K562 (cell line): Measurements from ENCODE around the gene TYROBP. TPM values are rescaled to one million over a fixed set of nuclear protein-coding genes. Genes with fewer than 3 reads are reported as not detected.
A peak's percentile ranks its signal among the peaks of the same experiment; 100 is the strongest.

Experiments used
- BCL6 ChIP-seq: fragments of 250-450 bp; sonication (Bioruptor Pico); IDR thresholded peaks from 2 replicates; pipeline ENCODE4 v1.4.0; 2020
- C11orf30 ChIP-seq: fragments of 450-650 bp; IDR thresholded peaks from 2 replicates; pipeline ENCODE4 v1.6.1; 2016; ENCODE audit warnings: low read depth, mild to moderate bottlenecking
- CBFB ChIP-seq: sonication (generic); formaldehyde crosslinking; IDR thresholded peaks from 2 replicates; pipeline ENCODE4 v1.4.0; 2020; ENCODE audit warnings: mild to moderate bottlenecking, missing genetic modification reagents
- CCAR2 ChIP-seq: fragments of 200-400 bp; formaldehyde crosslinking; IDR thresholded peaks from 2 replicates; pipeline ENCODE4 v1.6.1; 2017; ENCODE audit warnings: mild to moderate bottlenecking, low read depth, low read length
- CEBPG ChIP-seq, 3 experiments: fragments of 200-800 bp in 1 of 3; sonication (Bioruptor generic) in 1 of 3; sonication (generic) in 1 of 3; formaldehyde crosslinking in 1 of 3; IDR thresholded peaks in 2 of 3; conservative IDR thresholded peaks in 1 of 3; 2 replicates each; pipeline versions ENCODE4 v1.6.1 to v1.8.0; 2016 to 2022; ENCODE audit warnings: missing compliant biosample characterization in 2 of 3, missing genetic modification characterization in 2 of 3, mild to moderate bottlenecking in 1 of 3, missing genetic modification reagents in 1 of 3
- CXXC5 ChIP-seq: fragments of 250-450 bp; sonication (Bioruptor Pico); IDR thresholded peaks from 2 replicates; pipeline ENCODE4 v1.8.0; 2022; ENCODE audit warnings: inconsistent platforms, mild to moderate bottlenecking, moderate library complexity
- ETV1 ChIP-seq: fragments of 450-650 bp; conservative IDR thresholded peaks from 2 replicates; pipeline ENCODE4 v1.6.1; 2016; ENCODE audit warnings: missing genetic modification characterization, control low read depth, low read depth, missing compliant biosample characterization
- FOXJ3 ChIP-seq: sonication (generic); formaldehyde crosslinking; IDR thresholded peaks from 2 replicates; pipeline ENCODE4 v1.4.0; 2020; ENCODE audit warnings: mild to moderate bottlenecking, missing genetic modification reagents
- GATAD2B ChIP-seq: fragments of 450-650 bp; IDR thresholded peaks from 2 replicates; pipeline ENCODE4 v1.6.1; 2017; ENCODE audit warnings: mild to moderate bottlenecking, borderline replicate concordance
- HNRNPUL1 ChIP-seq: fragments of 200-400 bp; formaldehyde crosslinking; IDR thresholded peaks from 2 replicates; pipeline ENCODE4 v1.6.1; 2017; ENCODE audit warnings: low read length
- NCOR1 ChIP-seq: fragments of 450-650 bp; IDR thresholded peaks from 2 replicates; pipeline ENCODE4 v1.6.1; 2016; ENCODE audit warnings: mild to moderate bottlenecking, moderate library complexity
- NFRKB ChIP-seq: fragments of 450-650 bp; IDR thresholded peaks from 2 replicates; pipeline ENCODE4 v1.6.1; 2016; ENCODE audit warnings: low read depth
- PML ChIP-seq: IDR thresholded peaks from 2 replicates; pipeline ENCODE4 v1.6.1; 2012; ENCODE audit warnings: low read length, inconsistent platforms
- RFX5 ChIP-seq: IDR thresholded peaks from 2 replicates; pipeline ENCODE4 v1.6.1; 2011; ENCODE audit warnings: low read depth, mild to moderate bottlenecking, improper control_type of control experiment, low read length
- SRSF9 ChIP-seq: fragments of 200-400 bp; formaldehyde crosslinking; IDR thresholded peaks from 2 replicates; pipeline ENCODE4 v1.6.1; 2017; ENCODE audit warnings: low read depth, low read length, borderline replicate concordance
- USF1 ChIP-seq: sonication (generic); formaldehyde crosslinking; IDR thresholded peaks from 2 replicates; pipeline ENCODE4 v1.9.0; 2022; ENCODE audit warnings: mild to moderate bottlenecking, missing genetic modification reagents
- YY1 ChIP-seq, 3 experiments: IDR thresholded peaks; 2 replicates each; pipeline ENCODE4 v1.6.1; 2011; ENCODE audit warnings: low read length in 2 of 3, mild to moderate bottlenecking in 2 of 3, moderate library complexity in 2 of 3, borderline replicate concordance in 1 of 3, control low read depth in 1 of 3, low read depth in 1 of 3; ENCODE audit not compliant: insufficient read depth in 3 of 3, insufficient replicate concordance in 2 of 3, control insufficient read depth in 1 of 3, insufficient read length in 1 of 3; ENCODE audit errors: extremely low read depth in 1 of 3
- polyA plus RNA-seq, 8 experiments: library from polyadenylated mRNA; depleted of rRNA in 4 of 8; stranded (reverse) in 5 of 8; unstranded in 3 of 8; fragments of >200 nt; fragmentation: Nextera tagmentation in 2 of 8; fragmentation: Illumina TruSeq in 1 of 8; extraction: Ambion mirVana in 2 of 8; extraction: Trizol in 1 of 8; gene quantifications; 2 replicates each; pipeline versions ENCODE4 v1.2.1 to v1.2.3, GENCODE V29; 2011 to 2014; ENCODE audit warnings: inconsistent platforms in 1 of 8, missing spikeins in 1 of 8
- total RNA-seq, 7 experiments: library from RNA; depleted of rRNA in 6 of 7; stranded (reverse); fragments of >200 nt in 6 of 7; fragmentation: Illumina TruSeq in 2 of 7; extraction: Trizol in 2 of 7; gene quantifications; 2 replicates each; pipeline versions ENCODE4 v1.2.1 to v1.2.3, GENCODE V29; 2011 to 2021; ENCODE audit warnings: low replicate concordance in 1 of 7
- TF ChIP-seq, protein P1 (sequence below), 2 experiments: fragments of 200-800 bp in 1 of 2; sonication (Bioruptor generic) in 1 of 2; sonication (generic) in 1 of 2; formaldehyde crosslinking in 1 of 2; IDR thresholded peaks in 1 of 2; conservative IDR thresholded peaks in 1 of 2; 2 replicates each; pipeline versions ENCODE4 v1.5.0 to v1.6.1; 2016 to 2020; ENCODE audit warnings: missing compliant biosample characterization in 1 of 2, missing genetic modification characterization in 1 of 2, missing genetic modification reagents in 1 of 2
- TF ChIP-seq, protein P2 (sequence below): fragments of 450-650 bp; IDR thresholded peaks from 2 replicates; pipeline ENCODE4 v1.6.1; 2018; ENCODE audit not compliant: partially characterized antibody
- TF ChIP-seq, protein P3 (sequence below): fragments of 450-650 bp; IDR thresholded peaks from 2 replicates; pipeline ENCODE4 v1.6.1; 2016; ENCODE audit warnings: antibody characterized with exemption

Gene TYROBP
- total and polyA plus RNA-seq, 9 of the 15 experiments (the other 6 are each of a cell fraction or from before 2014, with no cell fraction given): 0.72 to 8.2 (median 2.4) TPM

- TF ChIP-seq NFRKB (no peak), CXXC5 (CRISPR knock-in tag) (peak; percentile 57), YY1 (IDR thresholded peaks at IDR 0.05; ENCODE audit: borderline replicate concordance in 1 of 3, control insufficient read depth in 1 of 3, extremely low read depth in 1 of 3, insufficient read depth in 3 of 3, insufficient read length in 1 of 3, insufficient replicate concordance in 2 of 3, low read depth in 1 of 3, low read length in 2 of 3) (peak in 2 of 3 experiments; percentile 15 to 37), FOXJ3 (no peak), CBFB (CRISPR knock-in tag) (no peak), CEBPG (CRISPR knock-in tag; IDR thresholded peaks at IDR 0.05) (no peak), CEBPG (tag; conservative IDR thresholded peaks at IDR 0.05 in 1 of 2, IDR thresholded peaks at IDR 0.05 in 1 of 2) (0 out of 4 replicates have a peak, but pooled peaks of 1 of the 2 experiments have one; percentile 10), SRSF9 (no peak), USF1 (CRISPR knock-in tag) (no peak), PML (0 out of 2 replicates have a peak, but pooled peaks have one; percentile 11), NCOR1 (no peak; the same call in 1 of the 2 replicates), ETV1 (no peak), RFX5 (no peak), GATAD2B (peak; percentile 89), BCL6 (CRISPR knock-in tag) (no peak), HNRNPUL1 (no peak), CCAR2 (no peak), C11orf30 (no peak)
- TF ChIP-seq, protein P1, sequence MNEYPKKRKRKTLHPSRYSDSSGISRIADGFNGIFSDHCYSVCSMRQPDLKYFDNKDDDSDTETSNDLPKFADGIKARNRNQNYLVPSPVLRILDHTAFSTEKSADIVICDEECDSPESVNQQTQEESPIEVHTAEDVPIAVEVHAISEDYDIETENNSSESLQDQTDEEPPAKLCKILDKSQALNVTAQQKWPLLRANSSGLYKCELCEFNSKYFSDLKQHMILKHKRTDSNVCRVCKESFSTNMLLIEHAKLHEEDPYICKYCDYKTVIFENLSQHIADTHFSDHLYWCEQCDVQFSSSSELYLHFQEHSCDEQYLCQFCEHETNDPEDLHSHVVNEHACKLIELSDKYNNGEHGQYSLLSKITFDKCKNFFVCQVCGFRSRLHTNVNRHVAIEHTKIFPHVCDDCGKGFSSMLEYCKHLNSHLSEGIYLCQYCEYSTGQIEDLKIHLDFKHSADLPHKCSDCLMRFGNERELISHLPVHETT (CRISPR knock-in tag; conservative IDR thresholded peaks at IDR 0.05 in 1 of 2, IDR thresholded peaks at IDR 0.05 in 1 of 2): no peak
- TF ChIP-seq, protein P2, sequence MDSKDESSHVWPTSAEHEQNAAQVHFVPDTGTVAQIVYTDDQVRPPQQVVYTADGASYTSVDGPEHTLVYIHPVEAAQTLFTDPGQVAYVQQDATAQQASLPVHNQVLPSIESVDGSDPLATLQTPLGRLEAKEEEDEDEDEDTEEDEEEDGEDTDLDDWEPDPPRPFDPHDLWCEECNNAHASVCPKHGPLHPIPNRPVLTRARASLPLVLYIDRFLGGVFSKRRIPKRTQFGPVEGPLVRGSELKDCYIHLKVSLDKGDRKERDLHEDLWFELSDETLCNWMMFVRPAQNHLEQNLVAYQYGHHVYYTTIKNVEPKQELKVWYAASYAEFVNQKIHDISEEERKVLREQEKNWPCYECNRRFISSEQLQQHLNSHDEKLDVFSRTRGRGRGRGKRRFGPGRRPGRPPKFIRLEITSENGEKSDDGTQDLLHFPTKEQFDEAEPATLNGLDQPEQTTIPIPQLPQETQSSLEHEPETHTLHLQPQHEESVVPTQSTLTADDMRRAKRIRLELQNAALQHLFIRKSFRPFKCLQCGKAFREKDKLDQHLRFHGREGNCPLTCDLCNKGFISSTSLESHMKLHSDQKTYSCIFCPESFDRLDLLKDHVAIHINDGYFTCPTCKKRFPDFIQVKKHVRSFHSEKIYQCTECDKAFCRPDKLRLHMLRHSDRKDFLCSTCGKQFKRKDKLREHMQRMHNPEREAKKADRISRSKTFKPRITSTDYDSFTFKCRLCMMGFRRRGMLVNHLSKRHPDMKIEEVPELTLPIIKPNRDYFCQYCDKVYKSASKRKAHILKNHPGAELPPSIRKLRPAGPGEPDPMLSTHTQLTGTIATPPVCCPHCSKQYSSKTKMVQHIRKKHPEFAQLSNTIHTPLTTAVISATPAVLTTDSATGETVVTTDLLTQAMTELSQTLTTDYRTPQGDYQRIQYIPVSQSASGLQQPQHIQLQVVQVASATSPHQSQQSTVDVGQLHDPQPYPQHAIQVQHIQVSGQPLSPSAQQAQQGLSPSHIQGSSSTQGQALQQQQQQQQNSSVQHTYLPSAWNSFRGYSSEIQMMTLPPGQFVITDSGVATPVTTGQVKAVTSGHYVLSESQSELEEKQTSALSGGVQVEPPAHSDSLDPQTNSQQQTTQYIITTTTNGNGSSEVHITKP: peak; percentile 79
- TF ChIP-seq, protein P3, sequence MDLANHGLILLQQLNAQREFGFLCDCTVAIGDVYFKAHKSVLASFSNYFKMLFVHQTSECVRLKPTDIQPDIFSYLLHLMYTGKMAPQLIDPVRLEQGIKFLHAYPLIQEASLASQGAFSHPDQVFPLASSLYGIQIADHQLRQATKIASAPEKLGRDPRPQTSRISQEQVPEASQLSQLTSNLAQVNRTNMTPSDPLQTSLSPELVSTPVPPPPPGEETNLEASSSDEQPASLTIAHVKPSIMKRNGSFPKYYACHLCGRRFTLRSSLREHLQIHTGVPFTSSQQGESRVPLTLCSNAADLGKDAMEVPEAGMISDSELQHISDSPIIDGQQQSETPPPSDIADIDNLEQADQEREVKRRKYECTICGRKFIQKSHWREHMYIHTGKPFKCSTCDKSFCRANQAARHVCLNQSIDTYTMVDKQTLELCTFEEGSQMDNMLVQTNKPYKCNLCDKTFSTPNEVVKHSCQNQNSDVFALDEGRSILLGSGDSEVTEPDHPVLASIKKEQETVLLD: peak; percentile 96
Measured at GRCh38 chr19:35899547-35900214, 8.4 kb downstream of the TYROBP start (continued).
